GM18907 (cell line): ENCODE data around the gene TDRD10.

Experiments used
- ATAC-seq: cut with Tn5 transposase; IDR thresholded peaks from one replicate; pipeline ENCODE4 v1.9.1; 2021; ENCODE audit warnings: mild to moderate bottlenecking, moderate library complexity; ENCODE audit not compliant: unreplicated experiment

Gene TDRD10

DNA sequence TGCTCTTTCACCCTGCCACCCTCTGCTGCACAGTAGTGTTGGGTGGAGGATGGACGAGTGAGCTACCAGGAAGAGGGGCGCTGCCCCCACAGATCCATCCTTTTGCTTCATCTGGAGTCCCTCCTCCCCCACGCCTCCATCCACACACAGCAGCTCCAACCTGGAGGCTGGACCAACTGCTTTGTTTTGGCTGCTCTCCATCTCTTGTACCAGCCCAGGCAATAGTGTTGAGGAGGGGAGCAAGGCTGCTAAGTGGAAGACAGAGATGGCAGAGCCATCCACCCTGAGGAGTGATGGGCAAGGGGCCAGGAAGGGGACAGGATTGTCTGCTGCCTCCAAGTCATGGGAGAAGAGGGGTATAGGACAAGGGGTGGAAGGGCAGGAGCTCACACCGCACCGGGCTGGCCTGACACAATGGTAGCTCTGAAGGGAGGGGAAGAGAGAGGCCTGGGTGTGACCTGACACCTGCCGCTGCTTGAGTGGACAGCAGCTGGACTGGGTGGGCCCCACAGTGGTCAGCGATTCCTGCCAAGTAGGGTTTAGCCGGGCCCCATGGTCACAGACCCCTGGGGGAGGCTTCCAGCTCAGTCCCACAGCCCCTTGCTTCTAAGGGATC lies 74.0 kb downstream of the TDRD10 start:
- no peak for ATAC-seq

DNA sequence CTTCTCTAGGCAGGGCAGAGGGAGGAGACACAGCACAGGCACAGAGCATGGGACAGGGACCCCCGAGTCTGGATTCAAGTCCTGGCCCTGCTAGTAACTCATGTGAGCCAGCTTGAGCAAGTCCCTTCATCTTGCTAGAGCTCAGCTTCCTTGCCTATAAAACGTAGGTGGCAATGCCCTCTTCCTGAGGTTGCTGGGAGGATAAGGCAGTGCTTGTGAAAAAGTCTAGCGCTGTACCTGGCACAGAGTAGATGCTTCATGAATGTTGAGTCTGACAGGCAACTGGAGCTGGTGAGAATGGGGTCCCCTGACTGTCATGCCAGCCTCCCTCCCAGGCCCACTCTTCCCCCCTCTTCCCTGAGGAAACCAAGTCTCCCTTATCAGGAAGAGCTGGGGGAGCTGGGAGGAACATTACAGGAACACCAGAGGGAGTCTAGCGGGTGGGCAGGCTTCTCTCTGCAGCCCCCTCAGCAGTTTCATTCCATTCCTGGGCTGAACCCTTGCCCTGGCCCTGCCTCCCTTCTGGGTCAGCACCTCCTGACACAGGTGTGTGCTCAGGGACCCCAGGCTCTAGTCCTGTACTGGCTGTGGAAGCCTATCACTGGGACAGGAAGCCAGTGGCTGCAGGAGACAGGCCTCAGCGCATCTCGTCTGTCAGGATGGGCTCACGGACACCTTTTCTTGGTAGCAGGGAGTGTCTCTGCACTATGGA lies 75.5 kb downstream of the TDRD10 start:
- no peak for ATAC-seq

DNA sequence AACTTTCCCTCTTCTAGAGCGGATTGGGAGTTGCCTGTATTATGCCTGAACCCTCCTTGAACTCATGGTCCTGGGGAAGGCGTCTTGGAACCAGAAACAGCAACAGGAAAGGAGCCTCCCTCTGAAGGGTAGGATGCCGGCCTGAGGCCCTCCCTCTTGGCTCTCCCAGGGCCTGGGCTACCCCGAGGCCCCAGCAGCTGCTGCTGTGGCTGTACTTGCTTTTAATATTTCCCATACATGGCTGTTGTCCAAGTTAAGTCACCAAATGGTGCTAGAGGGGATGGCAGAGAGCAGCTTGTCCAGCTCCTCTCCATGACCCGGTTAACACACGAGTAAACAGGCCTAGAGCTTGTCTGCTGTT lies 76.0 kb downstream of the TDRD10 start:
- no peak for ATAC-seq

DNA sequence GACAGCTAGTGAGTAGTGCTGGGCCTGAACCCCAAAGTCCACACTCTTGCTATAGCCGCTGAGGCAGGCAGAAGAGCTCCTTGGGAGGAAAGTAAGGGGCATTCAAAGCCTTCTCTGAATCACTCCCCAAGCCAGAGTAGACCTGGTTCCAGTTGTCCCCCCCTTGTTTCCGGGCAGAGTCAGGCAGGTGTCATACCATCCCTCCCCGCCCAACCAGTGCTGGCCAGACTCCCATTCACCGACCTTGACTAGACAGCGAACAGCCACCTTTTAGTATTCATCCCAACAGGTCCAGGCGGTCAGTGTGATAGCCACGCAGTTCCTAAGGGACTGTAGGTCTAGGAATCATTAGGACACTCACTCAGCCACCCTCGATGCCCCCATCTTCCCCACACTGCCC lies 77.4 kb downstream of the TDRD10 start:
- ATAC-seq, result no peak

DNA sequence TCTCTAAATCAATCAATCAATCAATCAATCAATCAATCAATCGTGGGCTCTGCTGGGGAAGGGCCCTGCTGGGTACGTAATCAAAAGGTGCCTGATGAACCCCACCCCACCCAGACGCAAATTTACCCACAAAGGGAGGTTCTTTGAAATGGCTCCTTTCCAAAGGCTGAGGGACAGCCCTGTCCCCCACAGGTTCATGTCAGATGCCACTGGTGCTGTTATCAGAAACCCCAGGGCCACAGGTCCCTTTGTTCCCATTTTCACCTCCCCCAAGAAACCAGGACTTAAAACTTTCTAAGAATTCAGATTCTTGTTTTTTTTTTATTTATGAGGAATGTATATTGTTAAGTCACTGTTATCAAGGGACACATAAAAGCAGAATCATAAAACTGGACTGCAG lies 79.7 kb downstream of the TDRD10 start:
- ATAC-seq, result no peak

DNA sequence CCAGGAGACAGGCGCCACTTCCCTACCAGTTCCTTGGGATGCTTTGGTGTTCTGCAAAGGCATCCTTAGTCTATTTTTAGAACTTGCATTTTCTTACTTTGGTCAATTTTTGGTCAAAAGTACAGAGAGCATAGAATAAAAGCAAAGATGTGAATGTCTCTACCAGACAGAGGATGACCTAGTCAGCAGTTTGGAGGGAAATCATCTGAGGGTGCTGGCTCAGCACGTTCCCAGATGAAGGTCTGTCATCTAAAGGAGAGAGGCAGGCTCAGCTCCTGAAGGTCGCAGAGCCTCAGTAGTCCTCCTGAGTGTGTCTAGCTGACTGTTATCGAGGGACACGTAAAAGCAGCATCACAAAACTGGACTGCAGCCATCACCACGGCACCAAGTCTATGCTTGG lies 80.9 kb downstream of the TDRD10 start:
- no peak for ATAC-seq

DNA sequence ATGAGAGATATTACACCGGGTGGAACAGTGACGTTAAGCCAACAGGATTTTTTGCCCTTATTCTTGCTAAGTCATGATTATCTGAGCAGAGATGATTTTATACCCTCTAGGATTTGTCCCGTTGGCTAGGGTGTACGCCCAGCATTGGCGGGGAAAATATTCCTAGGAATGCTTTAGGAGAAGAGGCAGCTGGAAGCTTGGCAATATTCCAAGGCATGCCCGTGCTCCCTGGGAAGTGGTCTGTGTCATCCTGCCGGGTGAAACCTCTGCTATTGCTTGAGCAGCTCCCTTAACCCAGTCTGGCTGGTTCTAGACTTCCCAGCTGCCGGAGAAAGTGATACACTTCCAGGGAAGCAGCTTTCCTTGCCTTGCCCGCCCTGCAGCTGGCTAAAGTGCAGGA lies 81.8 kb downstream of the TDRD10 start:
- ATAC-seq, result no peak

DNA sequence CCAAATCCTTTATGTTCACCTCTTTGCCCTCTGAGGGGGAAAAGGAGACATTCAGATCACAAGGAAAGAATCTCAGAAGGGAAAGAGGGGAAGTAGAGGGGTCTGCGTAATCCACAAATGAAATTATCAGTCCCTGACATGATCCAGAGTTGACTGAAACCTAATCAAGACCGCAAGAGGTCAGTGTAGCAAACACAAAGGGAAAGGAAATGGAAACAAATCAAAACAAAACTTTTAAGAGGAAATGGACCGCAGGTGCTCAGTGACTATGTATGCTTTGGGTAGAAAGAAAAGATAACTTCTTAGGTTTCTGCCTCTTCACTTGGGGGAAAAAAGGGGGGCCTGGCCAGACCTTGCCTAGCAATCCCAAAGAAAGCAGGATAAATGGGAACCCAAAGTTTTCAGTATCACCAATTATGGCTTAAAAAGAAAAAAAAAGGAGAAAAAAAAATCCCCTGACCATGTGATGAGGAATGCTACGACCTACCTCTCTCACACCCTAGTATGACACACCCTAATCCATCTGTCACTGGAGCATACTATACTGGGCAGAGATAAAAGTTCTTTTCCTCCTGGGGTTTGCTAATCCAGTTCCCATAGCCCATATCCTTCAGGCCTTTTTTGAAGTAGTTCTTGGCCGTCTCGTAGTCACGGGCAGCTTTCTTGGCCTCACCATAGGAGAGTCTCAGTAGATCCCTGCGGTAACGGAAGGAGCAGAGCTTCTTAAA lies 82.4 kb downstream of the TDRD10 start:
- ATAC-seq, result no peak

DNA sequence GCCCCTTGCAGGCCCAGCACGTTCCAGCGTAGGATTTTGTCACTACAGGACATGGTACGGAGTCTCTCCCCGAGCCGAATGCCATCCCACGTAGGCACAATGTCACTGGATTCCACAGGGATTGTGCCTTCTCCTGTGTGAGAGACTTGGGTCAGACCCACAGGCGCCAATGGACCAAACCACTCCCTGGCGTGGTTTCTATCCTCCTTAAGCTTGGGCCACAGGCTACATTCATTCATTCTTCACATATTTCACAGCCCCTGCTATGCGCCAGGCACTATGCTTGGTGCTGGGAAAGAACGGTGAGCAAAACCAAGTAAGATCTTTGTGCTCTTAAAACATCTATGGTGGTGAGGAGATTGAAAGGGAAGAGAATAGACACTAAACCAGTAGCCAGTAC lies 84.2 kb downstream of the TDRD10 start:
- ATAC-seq, result no peak

DNA sequence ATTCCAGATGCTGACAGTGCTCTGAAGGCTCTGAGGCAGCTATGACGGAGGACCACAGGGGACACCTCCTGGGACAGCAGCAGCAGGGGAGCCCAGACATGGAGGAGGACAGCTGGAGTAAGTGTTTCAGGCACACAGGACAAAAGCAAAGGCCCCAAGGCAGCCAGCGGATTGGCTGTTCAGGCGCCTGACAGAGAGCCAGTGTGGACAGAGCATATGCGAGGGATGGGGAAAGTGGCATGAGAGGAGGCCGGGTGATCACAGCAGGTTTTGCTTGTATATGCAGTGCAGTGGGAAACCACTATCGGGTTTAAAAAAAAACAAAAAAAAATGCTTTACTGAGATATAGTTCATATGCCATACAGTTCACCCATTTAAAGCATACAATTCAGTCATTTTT lies 84.6 kb downstream of the TDRD10 start:
- ATAC-seq, result no peak

DNA sequence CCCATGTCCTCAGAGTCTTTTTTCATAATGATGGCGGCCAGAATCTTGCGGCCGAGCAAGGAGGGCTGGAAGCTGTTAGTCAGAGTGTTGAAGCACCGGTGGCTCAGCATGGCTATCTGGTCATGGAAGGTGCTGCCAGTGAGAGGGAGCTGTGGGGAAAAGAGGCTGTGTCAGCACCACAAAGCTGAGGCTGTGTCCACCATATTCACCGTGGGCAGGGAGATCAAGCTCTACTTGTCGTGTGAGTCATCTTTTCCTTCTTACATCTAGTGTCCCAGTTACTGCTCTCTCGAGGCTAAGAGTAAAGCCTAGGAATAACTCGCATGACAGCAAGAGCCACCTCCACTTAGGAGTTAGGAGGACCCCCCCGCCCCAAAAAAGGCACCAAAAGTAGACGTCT lies 87.8 kb downstream of the TDRD10 start:
- ATAC-seq, result no peak

DNA sequence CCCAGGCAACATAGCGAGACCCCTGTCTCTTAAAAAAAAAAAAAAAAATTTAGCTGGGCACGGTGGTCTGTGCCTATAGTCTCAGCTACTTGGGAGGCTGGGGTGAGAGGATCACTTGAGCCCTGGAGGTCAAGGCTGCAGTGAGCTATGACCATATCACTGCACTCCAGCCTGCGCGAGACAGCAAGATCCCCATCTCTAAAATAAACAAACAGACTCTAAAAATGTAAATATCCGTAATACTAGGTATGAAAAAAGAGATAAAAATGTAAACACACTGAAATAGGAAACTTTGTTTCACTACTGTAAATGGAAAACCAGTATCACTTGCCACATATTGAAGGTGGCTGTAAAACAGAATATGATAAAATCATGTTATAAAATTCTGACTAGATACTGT lies 88.7 kb downstream of the TDRD10 start:
- no peak for ATAC-seq

DNA sequence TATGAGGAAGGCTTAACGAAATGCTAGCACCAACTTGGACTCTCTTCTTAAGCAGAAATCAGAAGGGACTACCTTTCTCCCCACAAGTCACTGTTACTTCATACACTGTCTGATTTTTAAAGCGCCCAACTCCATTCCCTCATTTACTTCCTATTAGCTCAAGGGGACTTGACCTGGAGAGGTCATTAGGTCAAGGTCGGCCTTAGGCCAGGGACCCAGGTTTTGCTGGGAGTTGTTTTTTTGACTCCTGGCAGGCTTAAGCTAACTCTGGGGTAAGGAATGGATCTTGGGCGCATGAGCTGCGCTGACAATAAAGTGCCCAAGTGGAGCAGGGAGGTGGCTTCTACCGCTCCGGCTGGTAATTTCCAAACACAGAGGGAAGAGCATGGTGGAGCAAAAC lies 89.2 kb downstream of the TDRD10 start:
- ATAC-seq, result no peak

DNA sequence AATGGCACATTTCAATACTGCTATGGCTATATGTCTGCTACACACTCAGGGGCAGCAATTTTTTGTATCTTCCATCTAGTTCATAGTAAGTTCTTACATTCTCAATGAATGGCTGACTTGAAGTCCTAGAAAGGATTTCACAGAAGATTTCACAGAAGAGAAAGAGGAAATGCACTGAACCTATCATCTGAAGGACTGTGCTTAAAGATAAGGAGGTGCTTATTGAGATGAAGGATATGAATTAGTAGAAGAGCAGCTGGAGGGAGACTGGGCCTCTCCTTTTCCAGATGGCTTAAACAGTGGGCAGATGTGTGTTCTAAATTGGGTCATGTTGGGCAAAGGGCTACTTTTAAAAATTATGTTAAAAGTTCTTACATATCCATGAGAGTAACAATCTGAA lies 91.4 kb downstream of the TDRD10 start:
- ATAC-seq, result no peak

DNA sequence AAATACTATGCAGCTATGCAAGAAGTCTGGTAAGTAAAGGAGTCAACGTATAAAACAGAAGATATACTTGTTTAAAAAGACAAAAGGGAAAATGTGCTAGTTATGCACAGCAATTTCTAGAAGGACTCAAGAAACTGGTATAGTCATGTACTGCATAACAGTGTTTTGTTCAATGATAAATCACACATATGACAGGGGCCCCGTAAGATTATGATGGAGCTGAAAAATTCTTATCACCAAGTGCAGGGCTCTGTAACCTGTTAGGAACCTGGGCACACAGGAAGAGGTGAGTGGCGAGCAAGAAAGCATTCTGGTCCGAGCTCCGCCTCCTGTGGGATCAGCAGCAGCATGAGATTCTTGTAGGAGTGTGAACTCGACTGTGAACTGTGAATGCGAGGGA lies 92.8 kb downstream of the TDRD10 start:
- ATAC-seq, result no peak

DNA sequence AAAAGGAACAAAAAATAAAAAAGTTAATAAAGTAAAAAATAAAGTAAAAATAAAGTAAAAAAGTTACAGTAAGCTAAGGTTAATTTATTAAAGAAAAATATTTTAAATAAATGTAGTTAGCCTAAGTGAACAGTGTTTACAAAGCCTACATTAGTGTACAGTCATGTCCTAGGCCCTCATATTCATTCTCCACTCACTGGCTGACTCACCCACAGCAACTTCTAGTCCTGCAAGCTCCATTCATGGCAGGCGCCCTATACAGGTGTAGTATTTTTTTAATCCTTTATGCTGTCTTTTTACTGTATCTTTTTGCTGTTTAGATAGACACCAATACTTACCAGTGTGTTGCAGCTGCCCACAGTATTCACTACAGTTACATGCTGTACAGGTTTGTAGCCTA lies 93.6 kb downstream of the TDRD10 start:
- no peak for ATAC-seq
